GF-D8 (cell line): Measurements from ENCODE around the gene MAPK8IP3.

ENCODE experiments used
- DNase-seq: peaks from one replicate; lab custom pipeline; 2025; lab: John Stamatoyannopoulos, UW

MAPK8IP3 gene

DNA sequence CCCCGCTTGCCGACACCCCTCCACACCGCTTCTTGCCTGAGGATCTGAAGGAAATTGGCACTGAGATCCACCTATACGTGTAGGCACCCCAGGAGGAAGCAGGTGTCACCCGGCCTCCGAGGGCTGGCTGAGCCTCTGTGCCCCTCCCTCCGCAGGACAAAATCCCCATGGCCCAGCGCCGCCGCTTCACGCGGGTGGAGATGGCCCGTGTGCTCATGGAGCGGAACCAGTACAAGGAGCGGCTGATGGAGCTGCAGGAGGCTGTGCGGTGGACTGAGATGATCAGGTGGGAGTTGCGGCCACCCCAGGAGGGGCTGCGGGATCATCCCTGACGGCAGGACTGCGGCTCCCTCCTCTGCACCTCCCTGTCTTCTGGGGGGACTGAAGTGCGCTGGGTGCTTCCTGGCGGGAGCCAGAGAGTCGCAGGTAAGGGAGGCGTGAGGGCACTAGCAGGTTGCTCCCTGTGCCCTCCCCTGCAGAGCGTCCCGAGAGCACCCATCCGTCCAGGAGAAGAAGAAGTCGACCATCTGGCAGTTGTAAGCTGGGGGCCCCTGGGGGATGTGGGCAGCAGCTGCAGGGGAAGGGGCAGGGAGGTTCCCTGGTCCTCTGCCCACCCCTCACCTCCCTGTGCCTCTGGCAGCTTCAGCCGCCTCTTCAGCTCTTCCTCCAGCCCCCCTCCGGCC is 56.3 kb downstream of the MAPK8IP3 start:
- DNase-seq = no peak

DNA sequence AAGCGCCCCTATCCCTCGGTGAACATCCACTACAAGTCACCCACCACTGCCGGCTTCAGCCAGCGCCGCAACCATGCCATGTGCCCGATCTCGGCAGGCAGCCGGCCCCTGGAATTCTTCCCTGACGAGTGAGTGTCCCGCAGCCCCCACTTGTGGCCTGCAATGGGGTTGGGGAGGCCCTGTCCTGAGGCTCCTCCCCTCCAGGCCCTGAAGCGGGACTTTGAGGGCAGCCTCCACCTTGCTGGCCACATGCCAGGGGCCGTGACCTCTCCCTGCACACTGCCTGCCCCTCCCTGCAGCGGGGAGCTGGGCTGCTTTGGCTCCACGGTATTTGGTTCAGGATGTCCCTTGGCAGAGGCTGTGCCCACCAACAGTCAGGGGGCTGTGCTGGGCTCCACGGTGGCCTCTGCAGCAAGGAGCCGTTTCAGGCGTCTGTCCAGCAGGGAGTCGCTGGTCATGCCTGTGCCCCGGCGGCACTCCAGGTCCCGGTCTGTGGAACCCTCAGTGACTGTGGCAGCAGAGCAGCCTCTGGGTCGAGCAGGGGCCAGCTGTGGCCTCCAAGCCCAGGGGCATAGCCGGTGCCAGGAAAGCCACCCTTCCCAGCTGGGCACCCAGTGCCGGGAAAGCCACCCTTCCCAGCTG is 57.0 kb downstream of the MAPK8IP3 start:
- no peak for DNase-seq

DNA sequence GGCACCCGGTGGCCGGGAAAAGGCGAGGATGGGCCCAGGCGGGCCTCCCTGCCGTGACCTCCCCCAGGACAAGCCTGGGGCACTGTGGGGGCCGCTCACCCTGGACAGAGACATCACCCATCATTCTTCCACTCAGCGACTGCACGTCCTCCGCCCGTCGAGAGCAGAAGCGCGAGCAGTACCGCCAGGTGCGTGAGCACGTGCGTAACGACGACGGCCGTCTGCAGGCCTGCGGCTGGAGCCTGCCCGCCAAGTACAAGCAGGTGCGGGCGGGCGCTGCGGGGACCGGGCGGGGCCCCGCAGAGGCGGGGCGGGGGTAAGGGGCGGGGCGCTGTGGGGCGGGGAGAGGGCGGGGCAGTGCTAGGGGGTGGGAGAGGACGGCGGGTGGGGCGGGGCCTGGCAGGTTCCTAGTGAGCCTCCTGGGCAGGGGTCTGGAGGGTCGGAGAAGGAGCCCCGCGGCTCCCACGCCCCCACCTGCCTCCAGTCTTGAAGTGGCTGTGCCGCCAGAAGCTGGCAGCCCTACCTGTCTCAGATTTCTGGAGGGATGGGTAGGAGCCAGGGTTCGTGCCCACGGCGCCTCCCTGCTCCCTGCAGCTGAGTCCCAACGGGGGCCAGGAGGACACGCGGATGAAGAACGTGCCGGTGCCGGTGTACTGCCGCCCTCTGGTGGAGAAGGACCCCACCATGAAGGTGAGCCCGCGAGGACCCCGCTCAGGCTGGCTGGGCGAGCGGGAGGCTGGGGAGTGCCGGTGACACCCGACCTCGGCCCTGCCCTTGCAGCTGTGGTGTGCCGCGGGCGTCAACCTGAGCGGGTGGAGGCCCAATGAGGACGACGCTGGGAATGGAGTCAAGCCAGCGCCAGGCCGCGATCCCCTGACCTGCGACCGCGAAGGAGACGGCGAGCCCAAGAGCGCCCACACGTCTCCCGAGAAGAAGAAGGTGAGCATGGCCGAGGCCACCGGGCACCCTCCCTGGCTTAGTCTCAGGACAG is 57.8 kb downstream of the MAPK8IP3 start:
- no peak for DNase-seq

DNA sequence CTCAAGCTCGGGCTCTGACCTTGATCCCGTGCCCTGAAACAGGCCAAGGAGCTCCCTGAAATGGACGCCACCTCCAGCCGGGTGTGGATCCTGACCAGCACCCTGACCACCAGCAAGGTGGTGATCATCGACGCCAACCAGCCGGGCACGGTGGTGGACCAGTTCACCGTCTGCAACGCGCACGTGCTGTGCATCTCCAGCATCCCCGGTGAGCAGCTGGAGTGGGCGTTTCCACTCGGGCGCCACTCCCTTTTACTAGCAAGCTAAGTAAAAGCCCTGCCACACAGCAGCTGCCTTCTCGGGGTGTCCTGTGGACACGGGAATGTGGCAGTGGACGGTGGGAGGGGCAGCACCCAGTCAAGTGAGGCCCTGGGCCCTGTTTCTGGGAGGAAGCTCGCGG is 59.0 kb downstream of the MAPK8IP3 start:
- DNase-seq = no peak

DNA sequence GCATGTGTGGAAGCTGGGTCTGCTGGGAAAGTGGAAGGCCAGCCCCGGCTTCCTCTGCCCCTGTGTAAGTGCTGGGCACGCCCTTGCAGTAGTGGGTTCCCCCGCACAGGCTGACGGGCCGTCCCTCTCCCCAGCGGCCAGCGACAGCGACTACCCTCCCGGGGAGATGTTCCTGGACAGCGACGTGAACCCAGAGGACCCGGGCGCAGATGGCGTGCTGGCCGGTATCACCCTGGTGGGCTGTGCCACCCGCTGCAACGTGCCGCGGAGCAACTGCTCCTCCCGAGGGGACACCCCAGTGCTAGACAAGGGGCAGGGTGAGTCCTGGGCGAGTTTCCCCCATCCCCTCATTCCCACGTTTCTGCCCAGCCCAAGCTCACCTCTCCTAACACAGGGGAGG is 59.8 kb downstream of the MAPK8IP3 start:
- no peak for DNase-seq

DNA sequence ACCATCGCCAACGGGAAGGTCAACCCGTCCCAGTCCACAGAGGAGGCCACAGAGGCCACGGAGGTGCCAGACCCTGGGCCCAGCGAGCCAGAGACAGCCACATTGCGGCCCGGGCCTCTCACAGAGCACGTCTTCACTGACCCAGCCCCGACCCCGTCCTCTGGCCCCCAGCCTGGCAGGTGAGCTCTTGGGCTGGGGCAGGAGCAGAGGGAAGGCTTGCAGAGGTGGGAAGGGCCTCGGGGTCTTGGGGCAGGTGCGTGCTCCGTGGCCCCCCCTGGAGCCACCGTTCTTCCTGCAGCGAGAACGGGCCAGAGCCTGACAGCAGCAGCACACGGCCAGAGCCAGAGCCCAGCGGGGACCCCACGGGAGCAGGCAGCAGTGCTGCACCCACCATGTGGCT is 60.2 kb downstream of the MAPK8IP3 start:
- DNase-seq = no peak

DNA sequence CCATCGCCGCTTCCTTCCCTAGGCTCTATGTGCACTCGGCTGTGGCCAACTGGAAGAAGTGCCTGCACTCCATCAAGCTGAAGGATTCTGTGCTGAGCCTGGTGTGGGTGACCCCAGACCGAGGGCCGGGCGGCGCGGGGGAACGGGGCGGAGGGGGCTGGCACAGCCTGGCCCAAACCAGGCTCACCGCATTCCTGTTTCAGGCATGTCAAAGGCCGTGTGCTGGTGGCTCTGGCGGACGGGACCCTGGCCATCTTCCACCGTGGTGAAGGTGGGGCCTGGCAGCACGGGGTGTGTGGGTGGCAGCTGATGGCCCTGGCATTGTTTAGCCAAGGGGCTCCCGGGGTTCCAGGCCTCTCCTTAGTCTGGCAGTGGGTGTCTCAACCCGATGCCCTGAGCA is 60.7 kb downstream of the MAPK8IP3 start:
- DNase-seq = no peak

DNA sequence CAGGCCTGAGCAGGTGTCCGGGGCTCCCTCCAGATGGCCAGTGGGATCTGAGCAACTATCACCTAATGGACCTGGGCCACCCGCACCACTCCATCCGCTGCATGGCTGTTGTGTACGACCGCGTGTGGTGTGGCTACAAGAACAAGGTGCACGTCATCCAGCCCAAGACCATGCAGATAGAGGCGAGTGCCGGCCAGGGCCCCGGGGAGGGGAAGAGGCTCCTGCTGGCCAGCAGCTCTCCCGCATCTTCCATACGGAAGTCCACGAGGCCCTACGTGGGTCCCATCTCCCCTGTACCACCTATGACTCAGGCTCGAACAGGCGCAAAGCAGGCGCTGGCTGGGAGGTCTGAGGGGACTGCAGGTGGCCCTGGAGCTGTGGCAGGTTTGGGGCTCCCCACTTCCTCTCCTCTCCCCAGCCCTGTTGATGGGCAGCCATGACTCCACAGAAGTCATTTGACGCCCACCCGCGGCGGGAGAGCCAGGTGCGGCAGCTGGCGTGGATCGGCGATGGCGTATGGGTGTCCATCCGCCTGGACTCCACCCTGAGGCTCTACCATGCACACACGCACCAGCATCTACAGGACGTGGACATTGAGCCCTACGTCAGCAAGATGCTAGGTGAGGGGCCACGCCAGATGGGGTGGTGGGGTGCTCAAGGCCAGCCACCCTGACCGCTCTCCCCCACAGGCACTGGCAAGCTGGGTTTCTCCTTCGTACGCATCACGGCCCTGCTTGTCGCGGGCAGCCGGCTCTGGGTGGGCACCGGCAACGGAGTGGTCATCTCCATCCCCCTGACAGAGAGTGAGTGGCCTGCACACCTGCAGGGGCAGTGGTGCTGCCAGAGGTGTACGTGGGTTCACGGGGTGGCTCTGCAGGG is 61.4 kb downstream of the MAPK8IP3 start:
- no peak for DNase-seq

DNA sequence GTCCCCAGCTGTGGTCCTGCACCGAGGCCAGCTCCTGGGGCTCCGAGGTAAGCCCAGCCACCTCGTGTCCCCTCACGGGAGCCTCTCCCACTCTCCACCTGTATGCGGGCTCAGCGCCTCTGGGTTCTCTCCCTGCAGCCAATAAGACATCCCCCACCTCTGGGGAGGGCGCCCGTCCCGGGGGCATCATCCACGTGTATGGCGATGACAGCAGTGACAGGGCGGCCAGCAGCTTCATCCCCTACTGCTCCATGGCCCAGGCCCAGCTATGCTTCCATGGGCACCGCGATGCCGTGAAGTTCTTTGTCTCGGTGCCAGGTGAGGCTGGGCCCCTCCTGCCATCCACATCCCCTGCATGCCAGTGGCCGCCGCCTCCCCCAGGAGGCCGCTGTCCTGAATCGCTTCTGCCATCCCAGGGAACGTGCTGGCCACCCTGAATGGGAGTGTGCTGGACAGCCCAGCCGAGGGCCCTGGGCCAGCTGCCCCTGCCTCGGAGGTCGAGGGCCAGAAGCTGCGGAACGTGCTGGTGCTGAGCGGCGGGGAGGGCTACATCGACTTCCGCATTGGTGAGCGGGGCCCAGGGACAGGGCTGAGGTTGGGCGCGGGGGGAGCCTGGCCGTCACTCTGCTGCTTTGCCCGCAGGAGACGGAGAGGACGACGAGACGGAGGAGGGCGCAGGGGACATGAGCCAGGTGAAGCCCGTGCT is 62.2 kb downstream of the MAPK8IP3 start:
- no peak for DNase-seq

DNA sequence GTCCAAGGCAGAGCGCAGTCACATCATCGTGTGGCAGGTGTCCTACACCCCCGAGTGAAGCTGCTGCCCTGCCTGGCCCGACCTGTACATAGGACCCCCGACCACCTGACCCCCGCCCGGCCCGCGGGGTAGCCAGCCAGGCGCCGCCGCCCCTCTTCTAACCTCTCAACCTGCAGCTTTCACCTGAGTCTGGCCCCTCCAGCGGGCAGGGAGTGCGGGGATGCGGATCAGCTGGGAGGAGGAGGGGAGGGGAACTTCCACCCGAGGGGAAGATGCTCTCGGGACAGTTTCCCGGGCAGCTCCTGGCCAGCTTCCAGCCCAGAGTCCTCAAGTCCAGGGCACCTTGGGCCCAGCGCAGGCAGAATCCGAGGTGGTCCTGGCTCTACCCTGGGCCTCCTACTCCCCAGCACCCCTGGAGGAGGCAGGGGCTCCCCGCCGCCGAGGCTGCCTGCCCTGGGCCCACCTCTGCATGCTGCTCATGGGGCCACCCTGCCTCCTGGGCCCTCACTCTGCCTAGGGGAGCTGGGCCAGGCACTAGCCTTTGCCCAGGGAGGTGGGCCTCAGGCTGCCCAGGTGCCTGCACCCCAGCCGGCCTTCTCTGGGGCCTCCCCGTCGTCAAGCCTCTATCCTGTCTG is 62.9 kb downstream of the MAPK8IP3 start:
- DNase-seq = no peak

DNA sequence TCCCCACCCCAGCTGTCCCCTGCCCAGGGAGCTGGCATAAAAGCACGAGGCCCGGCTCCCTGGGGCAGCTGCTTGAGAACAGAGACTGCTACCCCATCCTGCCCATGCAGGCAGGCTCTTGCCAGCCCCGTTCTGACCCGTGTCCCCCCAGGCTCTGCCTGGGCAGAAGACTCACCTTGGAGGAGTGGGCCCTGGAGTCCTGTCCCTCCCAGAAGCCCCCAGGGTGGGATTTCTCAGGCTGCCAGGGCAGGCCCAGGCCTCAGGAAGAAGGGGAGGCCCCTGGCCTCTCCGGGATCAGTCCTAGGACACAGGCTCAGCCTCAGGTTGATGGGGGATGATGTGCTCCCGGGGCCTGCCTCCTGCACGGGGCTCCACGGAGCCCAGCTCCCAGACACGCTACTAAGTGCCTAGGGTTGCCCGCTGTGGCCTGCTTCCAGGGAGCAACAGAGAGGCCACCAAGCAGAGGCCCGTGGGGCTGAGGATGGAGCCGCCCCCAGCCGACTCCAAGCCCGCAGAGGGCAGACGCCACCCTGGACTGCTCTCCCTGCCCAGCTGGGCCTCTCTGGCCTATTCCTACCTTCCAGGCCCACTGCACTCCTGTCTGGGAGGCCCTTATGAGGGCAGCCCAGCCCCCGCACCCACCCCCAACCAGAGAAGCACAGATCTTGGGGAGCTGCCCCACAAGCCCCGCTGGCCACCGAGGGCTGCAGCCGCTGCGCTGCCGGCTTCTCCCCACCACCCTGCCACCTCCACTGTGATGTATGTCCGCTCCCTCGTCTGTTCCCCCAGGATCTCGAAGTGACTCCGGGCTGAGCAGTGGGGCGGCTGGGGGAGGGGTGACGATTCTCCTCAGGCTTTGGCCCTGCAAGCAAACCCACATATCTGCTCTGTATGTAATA is 63.7 kb downstream of the MAPK8IP3 start:
- no peak for DNase-seq

DNA sequence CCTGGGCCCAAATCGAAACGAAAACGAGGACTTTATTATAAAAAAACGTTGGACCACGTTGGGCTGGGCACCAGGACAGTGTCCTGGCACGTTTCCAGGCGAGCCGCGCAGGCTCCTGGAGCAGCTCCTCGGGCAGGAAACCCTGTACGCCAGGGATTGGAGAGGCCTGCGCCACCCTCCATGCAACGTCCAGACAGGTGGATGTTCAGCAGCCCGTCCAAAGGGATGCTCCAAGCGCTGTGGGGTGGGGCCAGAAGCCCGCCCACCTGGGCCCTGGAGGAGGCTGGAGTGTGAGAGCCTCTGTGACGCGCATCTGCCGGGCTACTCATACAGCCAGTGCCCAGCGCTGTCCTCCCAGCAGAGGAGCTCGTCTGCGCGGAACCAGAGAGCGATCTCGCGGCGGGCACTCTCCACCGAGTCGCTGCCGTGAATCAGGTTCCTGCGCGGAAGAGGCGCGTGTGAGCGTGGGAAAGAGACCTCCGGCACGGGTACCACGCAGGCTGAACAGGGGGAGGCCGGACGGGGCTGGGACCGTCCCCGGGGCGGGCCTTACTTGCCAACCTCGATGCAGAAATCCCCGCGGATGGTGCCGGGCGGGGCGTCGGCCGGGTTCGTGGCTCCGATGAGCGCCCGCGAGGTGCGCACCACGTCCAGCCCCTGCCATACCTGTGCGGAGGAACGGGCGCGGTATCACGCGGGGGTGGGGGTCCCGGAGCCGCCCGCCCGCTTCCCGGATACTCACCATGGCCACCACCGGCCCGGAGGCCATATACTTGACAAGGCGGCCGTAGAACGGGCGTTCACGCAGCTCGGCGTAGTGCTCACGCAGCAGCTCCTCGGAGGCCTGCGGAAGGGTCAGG is 64.6 kb downstream of the MAPK8IP3 start:
- no peak for DNase-seq

DNA sequence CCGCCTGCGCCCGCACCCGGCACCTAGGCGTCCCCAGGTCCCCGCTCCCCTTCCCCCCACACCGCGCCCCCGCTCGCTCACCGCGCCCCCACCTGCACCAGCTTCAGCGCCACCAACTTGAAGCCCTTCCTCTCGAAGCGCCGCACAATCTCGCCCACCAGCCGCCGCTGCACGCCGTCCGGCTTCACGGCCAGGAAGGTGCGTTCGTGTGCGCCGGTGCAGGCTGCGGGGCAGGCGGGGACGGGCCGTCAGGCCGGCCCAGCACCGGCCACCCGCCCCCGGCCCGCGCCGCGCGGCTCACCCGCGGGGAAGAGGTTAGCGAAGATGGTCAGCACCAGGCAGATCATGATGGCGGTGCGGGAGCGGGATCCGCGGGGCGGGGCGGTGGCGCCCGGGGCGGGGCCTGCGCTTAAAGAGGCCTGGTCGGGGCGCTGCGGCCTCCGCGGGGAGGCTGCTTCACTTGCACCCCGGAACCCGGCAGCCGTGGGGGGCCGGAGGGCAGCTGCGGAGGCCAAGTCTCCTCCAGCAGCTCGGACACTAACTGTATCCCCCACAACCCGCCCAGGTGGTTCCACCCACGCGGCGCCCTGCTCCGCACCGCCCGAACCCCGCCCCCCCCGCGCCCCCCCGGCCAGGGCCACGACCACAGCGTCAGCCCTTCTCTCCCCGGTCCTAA is 65.3 kb downstream of the MAPK8IP3 start, which contains the start of gene NME3:
TSS of gene NME3 (minus strand) at position 356 of the 676 bp plus-strand sequence. CDS start at position 347, 9 bp downstream.
- DNase-seq = no peak

DNA sequence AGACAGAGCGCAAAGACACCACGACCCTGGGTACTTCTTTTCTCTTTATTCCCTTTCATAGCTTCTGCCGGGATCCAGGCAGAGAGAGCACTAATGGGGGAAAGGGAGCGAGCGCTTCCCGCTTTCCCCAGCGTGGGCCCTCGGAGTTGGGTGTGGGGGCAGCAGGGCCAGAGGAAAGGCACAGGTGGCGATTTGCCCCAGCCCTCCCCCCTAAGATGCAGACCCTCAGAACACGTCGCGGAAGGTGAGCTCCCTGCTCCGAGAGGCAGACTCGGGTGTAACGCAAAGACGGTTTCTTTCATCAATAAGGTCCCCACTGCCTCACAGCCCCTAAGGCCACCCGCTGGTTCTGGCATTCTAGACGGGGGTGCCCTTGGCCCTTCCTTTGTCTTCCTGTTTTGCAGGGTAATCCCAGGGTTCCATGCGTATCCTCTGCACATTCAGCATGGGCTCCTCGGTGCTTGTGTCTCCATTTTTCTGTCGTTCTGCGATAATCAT is 65.9 kb downstream of the MAPK8IP3 start:
- DNase-seq = no peak

DNA sequence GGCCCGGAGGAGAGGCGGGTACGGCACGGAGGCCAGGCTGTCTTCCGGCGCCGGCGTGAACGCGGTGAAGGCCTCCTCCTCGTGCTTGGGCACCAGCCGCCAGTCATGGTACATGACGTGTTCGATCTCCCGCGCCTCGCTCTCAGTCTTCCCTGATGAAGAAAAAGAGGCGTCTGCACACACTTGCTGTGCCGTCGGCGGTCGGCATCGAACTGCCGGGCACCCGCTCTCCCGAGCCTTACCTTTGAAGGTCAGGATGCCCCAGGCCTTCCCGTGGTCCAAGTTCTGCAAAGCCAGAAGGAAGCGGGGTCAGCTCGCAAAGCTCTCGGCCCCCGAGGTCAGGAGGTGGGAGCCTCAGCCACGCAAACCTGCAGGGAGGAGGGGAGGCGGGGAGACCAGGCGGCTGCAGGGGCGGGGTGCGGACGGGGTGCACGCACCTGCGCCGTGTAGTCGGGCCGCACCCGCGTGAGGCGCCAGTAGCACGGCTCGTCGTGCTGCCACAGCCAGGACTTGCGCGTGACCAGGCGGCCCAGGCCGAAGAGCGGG is 66.4 kb downstream of the MAPK8IP3 start, which contains the start of gene EME2:
TSS of gene EME2 (plus strand) at position 449 of the 546 bp plus-strand sequence. CDS start 418 bp downstream, outside the sequence.
- DNase-seq = no peak

DNA sequence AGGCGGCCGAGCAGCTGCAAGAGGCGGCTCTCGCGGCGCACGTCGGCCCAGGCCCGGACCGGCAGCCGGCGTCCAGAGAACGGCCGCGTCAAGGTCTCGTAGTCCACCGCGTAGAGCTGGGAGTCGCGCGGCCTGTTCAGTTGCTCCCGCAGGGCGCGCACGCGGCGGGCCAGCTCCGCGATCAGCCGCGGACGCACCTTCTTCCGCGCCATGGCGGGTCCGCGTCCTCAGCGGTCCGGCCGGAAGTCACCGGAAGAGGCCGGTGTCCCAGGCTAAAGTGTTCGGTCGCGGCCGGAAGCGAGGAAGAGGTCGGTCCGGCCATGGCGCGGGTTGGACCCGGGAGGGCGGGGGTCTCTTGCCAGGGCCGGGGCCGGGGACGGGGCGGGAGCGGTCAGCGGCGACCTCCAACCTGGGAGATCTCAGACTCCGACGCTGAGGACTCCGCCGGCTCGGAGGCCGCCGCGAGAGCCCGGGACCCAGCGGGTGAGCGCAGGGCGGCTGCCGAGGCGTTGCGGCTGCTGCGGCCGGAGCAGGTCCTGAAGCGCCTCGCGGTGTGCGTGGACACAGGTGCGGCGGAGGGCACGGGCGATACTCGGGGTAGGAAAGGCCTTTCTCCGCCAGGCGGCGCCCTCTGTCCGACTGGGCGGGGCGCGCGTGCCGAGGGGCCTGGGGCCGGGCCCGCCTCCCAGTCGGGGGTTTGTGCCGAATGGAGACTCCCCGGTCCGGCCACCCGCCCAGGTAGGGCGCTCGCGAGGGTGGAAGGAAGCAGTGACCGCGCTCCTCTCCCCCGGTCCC is 67.1 kb downstream of the MAPK8IP3 start, which contains the start of gene MRPS34:
TSS of gene MRPS34 (minus strand) at position 227 of the 795 bp plus-strand sequence. CDS start at position 212, 15 bp downstream.
- peak; percentile 56 for DNase-seq
